Measurements from ENCODE around the gene NMT1.
"Not testable (repeated sequence)": the region's sequence is repeated elsewhere in the genome, so short reads cannot be mapped to it uniquely, and the experiment has no call there.

Gene NMT1

DNA sequence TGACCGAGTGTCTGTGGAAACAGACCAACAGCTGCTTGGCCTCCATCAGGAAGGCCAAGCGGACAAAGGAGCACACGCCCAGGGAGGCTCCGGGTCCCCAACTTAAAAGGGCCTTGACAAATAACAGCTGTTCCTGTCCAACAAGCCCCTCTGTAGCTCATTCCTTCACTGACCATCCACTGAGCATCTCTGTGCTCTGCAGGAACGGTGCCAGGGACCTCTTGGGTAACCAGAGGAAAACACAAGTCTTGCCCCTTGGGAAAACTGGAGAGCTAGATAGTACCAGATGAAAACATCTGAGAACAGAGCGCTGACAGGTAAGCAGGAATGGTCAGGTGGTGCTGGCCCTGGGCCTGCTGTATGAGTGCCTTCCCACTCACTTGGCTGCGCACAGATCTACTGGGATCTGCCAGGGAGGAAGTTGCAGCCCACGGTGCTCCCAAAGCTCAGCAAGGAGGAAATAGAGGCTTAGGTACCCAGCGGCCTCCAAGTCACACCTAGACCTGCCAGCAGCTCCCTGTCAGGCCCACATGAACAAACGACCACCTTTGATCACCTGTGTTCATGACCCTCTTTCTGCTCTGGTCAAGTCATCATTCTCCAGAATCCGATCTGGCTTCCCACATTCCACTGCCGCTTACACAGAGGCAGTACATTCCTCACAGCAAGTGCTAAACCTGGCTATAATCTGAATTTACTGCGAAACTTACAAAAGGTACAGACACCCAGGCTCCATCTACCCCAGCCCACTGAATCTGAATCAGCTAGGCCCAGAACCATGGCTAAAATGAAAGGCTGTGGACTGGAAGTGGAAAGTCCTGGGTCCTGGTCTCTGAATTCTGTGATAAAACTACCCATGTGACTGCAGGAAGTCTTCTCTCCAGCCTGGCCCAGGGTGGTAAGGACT is 22.1 kb upstream of the NMT1 start:
- no peak for DNase-seq

DNA sequence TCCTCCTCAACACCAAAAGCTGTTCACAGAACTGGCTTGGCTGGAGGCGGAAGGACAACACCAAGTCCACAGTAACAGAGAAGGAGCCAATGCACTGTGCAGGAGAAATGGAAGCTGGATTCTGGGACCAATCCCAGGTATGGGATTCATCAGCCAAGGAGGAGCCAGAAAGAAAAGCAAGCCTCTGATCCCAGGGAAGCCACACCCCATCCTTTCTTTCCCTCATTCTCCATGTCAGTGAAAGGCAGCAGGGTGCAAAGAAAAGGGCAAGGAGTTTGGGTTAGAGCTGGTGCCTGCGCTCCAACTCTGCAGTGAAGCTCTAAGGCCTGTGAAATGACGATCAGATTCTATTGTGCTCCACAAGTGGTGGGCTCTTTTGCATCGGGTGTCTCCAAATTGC is 20.7 kb upstream of the NMT1 start:
- no peak for DNase-seq

DNA sequence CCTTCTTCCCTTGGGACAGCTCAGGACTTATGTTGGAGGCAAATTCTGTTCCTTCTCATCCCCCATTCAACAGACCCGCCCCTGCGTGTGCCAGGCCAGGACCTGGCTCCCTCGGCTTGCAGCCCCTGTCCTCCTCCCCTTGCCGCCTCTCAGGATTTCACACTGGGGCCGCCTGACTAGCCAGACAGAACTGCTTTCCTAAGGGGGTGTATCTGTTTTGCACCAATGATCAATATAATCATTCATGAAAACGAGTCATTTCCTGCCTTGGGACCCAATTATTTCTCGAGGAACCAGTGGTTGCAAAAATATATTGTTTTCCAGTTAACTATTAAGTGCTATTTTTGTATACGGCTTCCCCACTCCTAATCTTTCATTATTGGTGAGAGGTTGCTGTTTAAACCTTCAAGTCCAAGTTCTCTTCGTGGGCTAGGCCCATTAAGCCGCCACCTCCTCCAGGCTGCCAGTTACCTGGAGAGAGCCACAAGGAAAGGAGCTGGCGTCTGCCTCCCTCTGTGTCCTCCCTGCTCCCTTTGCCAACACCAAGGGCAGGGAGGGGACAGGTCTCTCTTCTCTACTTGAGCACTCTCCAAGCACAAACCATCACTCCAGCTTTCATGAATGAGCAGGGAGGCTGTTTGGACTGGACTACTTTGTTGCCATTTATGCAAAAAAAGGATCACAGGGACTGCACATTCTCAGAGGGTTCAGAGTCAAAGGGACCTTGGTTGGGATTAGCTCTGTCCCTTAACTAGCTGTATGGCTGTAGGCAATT is 18.6 kb upstream of the NMT1 start:
- peak; percentile 31 for DNase-seq

DNA sequence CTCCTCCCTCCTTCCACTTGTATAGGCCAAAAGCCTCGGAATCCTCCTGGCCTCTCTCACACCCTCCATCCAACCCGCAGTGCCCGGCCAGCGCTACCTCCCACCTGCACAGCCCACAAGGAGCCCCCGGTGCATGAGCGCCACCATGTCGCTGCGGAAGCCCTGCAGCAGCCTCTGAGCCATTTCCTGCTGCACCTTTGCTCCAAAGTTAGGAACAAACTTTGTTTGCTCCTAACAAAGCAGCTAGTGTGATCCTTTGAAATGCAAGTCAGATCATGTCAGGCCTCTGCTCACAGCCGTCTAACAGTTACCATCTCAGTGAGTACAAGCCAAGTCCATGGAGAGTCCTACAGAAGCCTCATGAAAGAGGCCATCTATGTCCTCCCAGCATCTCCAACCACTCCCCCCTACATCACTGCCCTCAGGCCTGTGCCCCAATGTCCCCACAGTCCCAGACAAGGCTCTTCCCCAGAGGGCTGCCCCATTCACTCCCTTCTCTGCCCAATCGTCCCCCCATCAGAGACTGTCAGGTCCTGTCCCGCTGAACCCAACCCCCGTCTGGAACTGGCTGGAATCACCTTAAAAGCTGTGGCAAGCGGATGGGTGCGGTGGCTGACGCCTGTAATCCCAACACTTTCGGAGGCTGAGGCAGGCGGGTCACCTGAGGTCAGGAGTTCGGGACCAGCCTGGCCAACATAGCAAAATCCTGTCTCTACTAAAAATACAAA is 17.1 kb upstream of the NMT1 start:
- no peak for DNase-seq

DNA sequence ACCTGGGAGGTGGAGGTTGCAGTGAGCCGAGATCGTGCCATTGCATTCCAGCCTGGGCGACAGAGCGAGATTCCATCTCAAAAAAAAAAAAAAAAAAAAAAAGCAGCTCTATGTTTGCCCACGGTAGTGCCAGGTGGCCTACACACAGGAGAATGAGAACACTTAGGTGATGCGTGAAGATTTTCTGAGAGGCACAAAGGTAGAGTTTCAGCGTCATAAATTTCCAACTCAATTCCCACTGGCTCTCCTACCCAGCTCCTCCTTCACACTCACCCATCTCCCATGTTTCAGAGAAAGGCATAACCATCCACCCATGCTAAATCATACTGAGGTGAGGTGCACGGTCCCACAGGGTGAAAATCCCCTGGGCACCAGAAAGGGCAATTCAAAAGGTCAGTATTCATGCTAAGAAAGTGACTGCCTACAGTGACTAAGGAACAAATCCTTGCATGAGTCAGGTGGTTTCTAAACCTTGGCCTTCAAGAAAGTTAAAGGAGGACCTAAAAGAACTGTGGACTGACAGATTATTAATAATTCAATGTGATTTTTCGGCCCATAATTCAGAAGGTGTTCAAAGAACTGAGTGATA is 14.5 kb upstream of the NMT1 start:
- no peak for DNase-seq

DNA sequence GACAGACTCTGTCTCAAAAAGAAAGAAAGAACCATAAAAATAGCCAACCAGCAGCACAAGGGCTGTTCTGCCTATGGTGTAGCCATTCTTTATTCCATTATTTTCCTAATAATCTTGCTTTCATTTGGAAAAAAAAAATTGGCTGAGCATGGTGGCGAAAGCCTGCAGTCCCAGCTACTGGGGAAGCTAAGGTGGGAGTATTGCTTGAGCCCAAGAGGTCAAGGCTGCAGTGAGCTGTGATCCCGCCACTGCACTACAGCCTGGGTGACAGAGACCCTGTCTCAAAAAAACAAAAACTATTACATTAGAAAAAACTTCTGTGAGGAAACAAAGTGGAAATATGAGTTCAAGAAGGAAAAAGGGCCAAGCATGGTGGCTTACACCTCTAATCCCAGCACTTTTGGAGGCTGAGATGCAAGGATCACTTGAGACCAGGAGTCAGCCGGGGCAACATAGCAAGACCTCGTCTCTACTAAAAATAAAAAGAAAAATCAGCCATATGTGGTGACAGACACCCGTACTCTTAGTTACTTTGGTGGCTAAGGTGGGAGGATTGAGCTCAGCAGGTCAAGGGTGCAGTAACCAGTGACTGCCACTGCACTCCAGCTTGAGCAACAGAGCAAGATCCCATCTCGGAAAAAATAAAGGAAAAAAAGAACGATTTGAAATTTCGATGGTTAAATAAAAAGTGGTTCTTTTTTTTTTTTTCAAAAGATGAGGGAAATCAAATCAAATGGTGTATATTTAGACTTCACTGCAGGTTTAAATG is 12.1 kb upstream of the NMT1 start:
- DNase-seq = no peak

DNA sequence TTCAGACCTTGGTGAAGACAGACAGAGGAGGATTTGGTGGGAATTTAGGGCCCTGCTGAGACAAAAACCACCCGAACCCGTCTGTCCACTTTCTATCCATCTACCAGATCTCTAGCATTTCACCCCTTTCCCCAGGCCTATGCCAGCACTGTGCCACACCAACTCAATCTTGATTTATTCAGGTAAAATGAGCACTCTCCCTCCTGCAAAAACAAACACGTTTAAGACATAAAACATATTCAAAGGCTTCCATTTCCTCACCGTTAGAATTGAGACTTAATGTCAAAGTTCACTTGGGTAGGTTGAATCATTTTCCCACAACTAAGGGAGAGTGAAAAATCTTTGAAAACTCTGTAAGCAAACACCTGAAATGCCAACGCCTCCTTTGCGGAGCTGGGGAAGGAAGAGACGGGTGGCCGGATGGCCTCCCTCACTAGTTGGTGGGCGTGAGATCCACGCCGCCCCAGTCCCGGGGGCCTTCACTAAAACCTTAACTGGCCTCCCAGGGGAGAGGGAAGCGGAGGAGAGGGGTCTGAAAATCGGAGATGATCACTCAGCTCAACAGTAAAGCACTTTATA is 10.5 kb upstream of the NMT1 start:
- DNase-seq = no peak

DNA sequence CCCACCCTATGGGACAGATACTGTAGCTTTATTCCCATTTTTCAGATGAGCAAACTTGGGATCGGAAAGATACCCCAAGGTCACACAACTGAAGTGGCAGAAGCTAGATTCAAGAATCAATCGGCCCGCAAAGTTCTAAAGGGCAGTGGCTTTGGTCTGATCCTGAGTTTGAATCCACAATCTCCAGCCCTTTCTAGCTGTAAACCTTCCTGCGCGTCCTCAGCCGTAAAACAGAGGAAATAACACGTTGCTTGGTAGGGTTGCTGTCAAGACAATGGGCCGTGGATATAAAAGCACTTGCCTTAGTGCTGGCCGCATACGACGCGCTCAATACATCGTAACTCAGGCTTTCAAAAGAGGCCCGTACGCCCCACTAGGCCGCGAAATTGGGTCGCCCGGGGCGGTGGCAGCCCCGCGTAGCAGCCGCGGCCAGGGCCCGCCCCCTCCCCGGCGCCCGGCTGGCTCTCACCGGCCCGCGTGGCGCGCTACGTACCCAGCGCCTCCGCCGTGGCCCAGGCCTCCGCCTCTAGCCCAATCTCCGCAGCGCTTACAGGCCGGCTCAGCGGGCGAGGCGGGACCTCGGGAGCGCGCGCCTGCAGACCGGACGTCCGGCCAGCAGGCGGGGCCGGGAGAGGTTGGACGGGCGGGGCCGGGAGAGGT is 9.9 kb upstream of the NMT1 start, which contains the start of gene DCAKD:
TSS of gene DCAKD (minus strand) at position 573 of the 660 bp plus-strand sequence. CDS start 16,747 bp downstream, outside the sequence.
- peak; percentile 88 for DNase-seq

DNA sequence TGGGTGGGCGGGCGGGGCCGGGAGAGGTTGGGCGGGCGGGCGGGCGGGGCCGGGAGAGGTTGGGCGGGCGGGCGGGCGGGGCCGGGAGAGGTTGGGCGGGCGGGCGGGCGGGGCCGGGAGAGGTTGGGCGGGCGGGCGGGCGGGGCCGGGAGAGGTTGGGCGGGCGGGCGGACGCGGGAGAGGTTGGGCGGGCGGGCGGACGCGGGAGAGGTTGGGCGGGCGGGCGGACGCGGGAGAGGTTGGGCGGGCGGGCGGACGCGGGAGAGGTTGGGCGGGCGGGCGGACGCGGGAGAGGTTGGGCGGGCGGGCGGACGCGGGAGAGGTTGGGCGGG is 9.4 kb upstream of the NMT1 start:
- DNase-seq = not testable (repeated sequence)

DNA sequence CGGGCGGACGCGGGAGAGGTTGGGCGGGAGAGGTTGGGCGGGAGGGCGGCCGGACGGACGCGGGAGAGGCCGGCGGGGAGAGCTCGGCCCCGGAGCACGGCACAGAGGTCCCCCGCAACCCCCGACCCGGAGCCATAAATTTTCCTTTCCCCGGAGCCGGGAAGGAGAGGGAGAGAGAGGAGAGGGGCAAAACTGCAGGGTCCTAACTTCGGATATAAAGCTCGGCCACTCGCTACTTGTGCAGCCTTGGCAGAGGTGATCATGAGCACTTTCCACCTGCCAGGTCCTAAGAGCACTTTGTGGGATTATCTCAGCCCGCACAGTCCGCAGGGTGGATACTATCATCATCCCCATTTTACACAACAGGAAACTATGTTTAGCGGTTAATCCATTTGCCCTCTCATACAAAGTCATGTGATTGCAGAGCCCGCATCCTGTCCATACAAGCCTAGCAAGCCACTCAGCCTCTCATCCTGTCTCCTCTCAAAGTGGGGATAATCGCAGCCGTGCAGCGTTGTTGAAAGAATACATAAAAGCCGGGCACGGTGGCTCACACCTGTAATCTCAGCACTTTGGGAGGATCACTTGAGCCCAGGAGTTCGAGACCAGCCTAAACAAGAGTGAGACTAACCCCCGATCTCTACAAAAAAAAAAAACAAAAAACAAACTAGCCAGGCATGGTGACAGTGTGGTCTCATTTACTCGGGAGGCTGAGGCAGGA is 8.9 kb upstream of the NMT1 start:
- peak; percentile 85 for DNase-seq

DNA sequence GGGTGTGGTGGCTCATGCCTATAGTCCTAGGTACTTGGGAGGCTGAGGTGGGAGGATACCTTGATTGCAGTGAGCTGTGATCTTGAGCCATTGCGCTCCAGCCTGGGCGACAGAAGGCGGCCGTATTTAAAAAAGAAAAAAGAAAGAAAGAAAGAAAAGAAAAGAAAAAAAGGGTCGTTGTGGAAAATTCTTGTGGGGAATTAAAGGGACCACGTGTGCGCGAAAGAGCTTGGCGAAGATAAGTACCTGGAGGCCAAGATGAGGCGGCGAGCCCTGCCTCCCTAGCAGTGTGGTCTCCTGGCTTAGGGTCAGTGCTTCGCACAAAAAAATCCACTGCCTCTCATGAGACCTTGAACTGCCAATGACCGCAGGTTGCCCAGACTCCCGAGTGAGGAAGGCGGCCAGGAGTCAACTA is 728 bp upstream of the NMT1 start:
- no peak for DNase-seq

DNA sequence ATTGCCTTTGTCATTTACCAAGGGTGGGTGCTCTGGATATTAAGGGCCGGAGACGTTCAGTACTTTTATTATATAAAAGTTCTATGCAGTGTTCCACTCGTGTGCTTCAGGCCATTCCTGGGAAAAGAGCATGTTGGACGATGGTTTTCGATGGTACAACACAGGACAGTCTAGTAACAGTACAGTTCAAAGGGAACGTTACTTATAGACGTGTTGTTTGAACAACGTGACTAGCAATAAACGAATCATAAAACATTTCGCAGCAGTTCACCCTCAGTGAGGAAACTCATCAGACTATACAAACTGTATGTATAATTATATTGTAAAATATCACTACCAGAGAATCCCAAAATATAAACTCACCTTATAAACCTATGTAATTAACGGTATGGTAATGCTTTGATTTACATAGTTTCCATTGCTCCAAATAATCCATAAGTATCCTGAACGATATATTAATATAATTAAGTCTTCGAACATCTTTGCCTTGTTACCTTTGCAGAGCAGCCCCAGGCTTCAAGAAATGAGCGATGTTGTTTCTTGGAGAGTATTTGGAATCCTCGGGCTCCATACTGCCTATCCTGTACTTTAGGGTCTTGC is 589 bp downstream of the NMT1 start:
- no peak for DNase-seq

DNA sequence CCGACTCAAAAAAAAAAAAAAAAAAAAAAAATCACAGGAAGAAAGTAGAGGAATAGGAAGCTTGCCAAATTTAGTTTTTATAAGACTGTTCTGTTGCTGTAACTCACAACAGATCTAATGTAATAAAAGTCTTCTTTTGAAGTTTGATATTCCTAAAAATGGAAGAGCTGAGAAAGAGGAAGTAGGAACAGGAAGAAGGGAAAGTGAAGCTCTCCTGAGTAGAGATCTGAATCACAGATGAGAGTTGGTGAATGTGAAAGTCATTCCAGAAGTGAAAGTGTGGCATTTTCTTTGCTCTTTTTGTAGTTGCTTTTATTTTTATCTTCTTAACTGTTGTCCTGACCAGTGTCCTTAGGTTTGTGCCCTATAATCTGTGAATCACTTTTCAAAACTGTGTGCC is 2.1 kb downstream of the NMT1 start:
- DNase-seq = no peak

DNA sequence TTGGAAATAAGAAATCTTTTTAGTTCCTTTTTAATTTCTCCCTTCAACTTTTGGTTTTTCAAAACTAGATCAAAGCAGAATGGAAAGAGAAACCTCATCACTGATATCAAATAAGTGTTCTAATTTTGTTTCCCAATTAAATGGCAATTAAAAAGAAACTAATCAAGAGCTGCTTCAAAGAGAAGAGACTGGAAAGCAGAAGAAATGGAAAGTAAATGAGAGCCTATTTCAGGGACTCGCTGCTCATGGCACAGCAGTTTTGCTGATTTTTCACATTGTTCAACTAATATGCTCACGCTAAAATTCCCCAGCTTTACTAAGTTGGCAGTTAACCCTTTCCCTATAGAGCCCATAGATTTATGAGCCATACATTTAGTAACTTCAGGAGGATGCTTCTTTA is 6.5 kb downstream of the NMT1 start:
- DNase-seq = no peak

DNA sequence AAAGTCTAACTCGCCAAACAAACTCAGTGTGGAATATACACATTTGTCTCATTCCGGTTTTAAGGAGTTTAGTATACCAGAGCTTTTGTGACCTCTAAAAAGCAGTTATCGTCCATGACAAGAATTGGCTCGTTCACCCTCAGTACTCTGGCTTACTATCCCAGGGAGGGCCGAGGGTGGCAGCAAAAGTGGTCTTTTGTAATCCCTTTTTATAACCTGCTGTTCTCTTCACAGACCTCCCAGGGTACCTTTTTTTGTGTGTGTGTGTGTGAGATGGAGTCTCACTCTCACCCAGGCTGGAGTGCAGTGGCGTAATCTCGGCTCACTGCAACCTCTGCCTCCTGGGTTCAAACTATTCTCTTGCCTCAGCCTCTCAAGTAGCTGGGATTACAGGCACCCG is 8.9 kb downstream of the NMT1 start:
- DNase-seq = no peak

DNA sequence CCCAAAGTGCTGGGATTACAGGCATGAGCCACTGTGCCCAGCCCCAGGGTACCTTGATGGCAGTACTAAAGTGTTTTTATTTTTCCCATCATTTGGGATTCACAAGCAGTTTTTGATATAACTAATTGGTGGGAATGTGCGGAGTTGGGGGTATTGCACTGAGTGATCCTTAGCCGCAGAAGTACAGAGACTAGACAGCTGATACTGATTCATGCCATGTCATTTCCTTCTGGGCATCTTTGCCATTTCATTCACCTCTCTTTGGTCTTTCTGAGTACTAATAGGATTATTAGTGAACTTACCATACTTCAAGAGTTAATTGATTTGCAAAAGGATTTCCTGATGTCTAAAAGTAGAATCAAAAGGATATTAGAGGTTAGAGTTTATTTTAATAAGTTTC is 9.7 kb downstream of the NMT1 start:
- DNase-seq = no peak

DNA sequence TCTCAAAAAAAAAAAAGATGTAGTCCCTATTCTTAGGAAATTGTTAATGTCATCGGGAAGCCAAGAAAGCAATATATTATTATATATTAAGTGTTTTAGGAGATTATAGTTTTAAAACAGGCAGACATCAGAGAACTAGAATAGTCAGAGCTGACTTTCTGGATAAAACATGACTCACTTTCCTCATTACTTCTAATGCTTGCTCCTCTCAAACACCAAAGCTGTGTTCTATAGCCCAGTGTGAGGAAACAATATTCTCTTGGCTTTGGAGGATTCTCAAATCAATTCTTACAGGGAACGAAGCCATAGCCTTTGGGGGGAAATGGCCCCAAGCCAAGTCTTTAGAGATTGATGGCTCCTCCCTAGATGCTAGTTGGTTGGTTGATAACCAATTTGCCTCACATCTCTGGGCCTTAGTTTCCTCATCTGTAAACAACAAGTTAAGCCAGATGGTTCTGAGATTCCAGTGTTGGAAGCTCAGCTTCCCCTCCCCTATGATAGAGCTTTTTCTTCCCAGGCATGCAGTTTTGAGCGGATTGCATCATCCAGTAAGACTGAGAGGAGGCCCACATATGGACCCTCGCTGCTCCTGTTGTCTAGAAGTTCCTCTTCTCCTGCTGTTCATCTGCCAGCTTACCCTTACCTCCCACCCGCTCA is 12.4 kb downstream of the NMT1 start:
- DNase-seq = no peak

DNA sequence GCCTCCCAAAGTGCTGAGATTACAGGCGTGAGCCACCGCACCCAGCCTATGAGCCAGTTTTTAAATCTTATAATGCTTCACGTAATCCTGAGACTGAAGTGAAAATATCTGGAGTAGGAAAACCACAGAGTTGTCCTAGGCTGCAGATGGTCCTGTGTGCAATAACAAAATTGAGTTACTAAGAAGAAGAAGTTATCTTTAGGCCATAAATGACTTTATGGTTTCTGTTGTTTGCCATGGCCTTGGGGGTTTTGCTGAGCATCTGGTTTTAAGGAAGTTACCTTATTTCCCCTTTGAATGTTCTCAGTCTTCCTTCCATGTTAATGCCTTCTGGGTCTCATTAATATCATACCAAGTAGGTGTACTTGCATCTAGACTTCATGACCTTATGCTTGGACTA is 16.5 kb downstream of the NMT1 start:
- no peak for DNase-seq

DNA sequence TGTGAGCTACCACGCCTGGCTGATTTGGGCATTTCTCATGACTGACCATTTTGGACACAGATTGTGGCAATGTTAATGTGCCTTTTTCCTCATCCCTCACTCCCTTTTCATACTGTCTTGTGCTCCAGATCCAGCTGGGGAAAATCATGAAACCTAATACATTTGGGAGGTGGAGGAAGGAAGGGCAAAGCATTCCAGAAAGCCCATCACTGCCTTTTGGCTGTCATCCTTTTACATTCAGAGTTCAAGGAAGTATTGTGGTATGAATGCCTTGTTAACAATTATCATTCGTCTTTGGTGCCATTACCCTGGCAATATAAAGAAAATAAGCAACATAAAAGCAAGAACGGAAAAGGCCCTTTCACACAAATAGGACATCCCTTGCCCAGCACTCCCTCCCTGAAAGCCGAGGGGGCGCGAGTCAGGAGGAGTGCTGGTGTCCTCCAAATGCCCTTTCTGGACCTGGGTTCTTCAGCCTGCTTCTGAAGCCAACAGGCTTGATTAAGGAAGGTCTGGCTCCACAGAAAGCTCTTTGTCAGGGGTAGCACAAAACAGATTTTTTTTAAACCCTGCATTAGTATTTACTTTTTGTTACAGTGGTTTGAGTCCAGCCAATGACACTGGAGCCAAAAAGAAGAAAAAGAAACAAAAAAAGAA is 20.1 kb downstream of the NMT1 start:
- DNase-seq = no peak
